Neutrophil (primary cell): ENCODE measurements around the gene TP73.
A peak's percentile ranks its signal among the peaks of the same experiment; 100 is the strongest.

Experiments used
- H3K27ac ChIP-seq: fragments of 200-600 bp; sonication (generic); 2 replicates; pipeline ENCODE4 v1.5.1; 2016; ENCODE audit warnings: mild to moderate bottlenecking, moderate library complexity
- H3K27me3 ChIP-seq: fragments of 200-600 bp; sonication (generic); 2 replicates; pipeline ENCODE4 v1.6.0; 2016; ENCODE audit warnings: mild to moderate bottlenecking
- H3K36me3 ChIP-seq: fragments of 200-600 bp; sonication (generic); 2 replicates; pipeline ENCODE4 v1.5.1; 2017
- H3K4me1 ChIP-seq, 2 experiments: fragments of 200-600 bp in 1 of 2; sonication (generic) in 1 of 2; 1 replicate in 1 of 2; 2 replicates in 1 of 2; pipeline versions ENCODE4 v1.5.1 to v1.6.1; 2013 to 2016; ENCODE audit warnings: low read depth in 1 of 2, low read length in 1 of 2, mild to moderate bottlenecking in 1 of 2, moderate library complexity in 1 of 2; ENCODE audit not compliant: control insufficient read depth in 1 of 2, insufficient read depth in 1 of 2
- H3K4me3 ChIP-seq, 2 experiments: fragments of 200-600 bp in 1 of 2; sonication (generic) in 1 of 2; 1 replicate in 1 of 2; 2 replicates in 1 of 2; pipeline ENCODE4 v1.5.1; 2013 to 2016; ENCODE audit warnings: low read depth in 1 of 2, low read length in 1 of 2, mild to moderate bottlenecking in 1 of 2, moderate library complexity in 1 of 2
- H3K9me3 ChIP-seq: fragments of 200-600 bp; sonication (generic); 2 replicates; pipeline ENCODE4 v1.5.1; 2016
- TF ChIP-seq, protein P1 (sequence below): fragments of 200-600 bp; sonication (generic); IDR thresholded peaks from 2 replicates; pipeline ENCODE4 v1.5.1; 2016; ENCODE audit warnings: antibody characterized with exemption

Gene TP73

DNA sequence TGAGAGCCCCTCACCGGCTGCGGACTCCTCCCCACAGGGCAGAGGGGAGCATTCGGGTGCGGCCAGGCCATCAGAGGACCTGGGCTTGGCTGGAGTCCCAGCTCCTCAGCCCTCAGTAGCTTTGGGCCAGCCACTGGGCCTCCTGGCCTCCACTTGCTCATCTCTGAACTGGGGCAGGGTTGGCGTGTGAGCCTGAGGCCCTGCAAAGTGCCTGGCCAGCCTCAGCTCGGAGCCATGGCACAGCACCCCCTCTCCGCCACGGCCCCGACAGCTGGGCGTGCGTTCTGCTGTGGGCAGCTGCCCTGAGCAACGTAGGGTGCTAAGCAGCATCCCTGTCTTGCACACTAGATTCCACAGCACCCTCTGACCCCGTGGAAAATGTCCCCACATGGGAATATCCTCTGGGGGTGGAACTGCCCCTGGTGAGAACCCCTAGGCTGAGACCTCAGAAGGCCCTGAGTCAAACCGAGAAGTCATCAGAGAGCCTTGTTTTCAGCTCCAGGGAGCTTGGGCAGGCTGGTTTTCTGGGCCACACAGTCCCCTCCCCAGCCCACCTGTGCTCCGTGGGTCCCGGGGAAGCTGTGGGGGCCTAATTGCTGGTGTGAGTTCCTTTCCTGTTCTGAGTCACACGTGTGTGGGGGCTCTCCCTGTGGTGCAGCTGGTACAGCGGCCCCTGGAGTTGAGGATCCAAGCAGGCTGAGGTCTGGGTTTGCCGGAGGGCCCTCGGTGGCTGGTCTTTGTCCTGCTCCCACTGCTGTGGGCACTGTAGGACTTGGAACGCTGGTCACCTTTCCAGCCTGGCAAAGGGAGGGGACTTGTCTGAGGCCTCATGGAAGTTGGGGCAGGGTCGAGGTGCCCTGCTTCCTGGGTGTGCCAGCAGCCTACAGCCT is 24.5 kb downstream of the TP73 start:
- TF ChIP-seq, protein P1, sequence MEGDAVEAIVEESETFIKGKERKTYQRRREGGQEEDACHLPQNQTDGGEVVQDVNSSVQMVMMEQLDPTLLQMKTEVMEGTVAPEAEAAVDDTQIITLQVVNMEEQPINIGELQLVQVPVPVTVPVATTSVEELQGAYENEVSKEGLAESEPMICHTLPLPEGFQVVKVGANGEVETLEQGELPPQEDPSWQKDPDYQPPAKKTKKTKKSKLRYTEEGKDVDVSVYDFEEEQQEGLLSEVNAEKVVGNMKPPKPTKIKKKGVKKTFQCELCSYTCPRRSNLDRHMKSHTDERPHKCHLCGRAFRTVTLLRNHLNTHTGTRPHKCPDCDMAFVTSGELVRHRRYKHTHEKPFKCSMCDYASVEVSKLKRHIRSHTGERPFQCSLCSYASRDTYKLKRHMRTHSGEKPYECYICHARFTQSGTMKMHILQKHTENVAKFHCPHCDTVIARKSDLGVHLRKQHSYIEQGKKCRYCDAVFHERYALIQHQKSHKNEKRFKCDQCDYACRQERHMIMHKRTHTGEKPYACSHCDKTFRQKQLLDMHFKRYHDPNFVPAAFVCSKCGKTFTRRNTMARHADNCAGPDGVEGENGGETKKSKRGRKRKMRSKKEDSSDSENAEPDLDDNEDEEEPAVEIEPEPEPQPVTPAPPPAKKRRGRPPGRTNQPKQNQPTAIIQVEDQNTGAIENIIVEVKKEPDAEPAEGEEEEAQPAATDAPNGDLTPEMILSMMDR = no peak
- Histone ChIP-seq H3K27ac (peak overlapping the region; percentile 95), H3K4me1 (peaks cover 65 to 72% of the 10 kb centered on the region in 2 experiments), H3K4me3 (peak overlapping the region; percentile 56 to 63), H3K36me3 (no peaks in the 10 kb centered on the region), H3K9me3 (no peaks in the 10 kb centered on the region), H3K27me3 (no peaks in the 10 kb centered on the region)

DNA sequence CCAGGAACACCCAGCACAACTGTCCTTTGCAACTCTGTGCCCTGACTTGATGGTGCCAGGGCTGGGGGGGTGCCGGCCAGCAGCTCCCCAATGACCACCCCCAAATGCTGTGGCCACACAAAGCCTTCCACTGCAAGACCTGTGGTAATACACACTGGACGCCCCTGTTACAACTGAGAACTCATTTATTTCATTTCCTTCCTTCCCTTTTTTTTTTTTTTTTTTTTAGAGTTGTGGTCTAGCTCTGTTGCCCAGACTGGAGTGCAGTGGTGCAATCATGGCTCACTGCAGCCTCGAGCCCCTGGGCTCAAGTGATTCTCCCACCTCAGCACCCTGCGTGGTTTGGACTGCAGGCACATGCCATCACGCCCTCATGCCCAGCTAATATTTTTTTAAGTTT is 25.2 kb downstream of the TP73 start:
- TF ChIP-seq, protein P1 = no peak
- peaks cover 63 to 69% of the 10 kb centered on the region in 2 experiments for H3K4me1 ChIP-seq
- H3K27ac ChIP-seq = peak overlapping the region; percentile 95
- no peaks in the 10 kb centered on the region for H3K27me3 ChIP-seq
- H3K36me3 ChIP-seq = no peaks in the 10 kb centered on the region
- H3K4me3 ChIP-seq = peak overlapping the region; percentile 56 to 63
- no peaks in the 10 kb centered on the region for H3K9me3 ChIP-seq

DNA sequence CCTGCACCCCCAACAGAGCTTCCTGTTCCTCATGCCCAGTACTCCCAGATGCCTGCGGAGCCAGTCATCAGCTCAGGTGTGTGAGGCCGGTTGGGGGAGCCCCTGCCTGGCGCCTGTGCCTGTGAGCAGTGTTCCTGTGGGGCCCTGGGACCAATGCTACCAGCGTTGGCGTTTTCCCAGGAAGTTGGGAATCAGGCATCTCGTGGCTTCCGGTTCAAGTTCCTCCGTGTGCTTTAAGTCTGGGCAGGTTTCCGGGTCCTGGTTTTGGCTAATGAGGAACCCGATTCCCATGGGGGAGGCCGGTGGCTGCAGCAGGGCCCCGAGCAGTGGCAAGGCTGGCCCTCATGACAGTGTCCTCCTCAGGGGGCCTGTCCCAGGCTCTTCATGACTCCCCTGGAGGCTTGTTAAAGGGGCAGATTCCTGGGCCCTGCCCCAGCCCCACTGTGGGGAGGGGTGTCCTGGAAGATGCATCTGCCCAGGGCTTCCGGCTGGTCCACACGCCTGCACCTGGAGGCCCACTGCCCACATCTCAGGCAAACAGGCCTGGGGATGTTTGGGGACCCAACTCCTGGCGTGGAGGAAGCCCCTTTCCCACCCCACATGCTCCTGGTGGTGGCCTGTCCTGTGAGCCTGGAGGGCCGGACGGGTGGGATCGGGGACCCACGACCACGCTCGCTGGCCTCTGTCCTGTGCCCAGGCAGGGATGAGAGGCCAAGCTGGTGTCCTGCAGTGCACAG is 26.2 kb downstream of the TP73 start:
- peak overlapping the region; percentile 95 for H3K27ac ChIP-seq
- H3K4me3 ChIP-seq = peak overlapping the region; percentile 56 to 63
- H3K27me3 ChIP-seq = no peaks in the 10 kb centered on the region
- no peaks in the 10 kb centered on the region for H3K9me3 ChIP-seq
- TF ChIP-seq, protein P1 = peak; percentile 13
- peaks cover 60 to 68% of the 10 kb centered on the region in 2 experiments for H3K4me1 ChIP-seq
- H3K36me3 ChIP-seq = no peaks in the 10 kb centered on the region

DNA sequence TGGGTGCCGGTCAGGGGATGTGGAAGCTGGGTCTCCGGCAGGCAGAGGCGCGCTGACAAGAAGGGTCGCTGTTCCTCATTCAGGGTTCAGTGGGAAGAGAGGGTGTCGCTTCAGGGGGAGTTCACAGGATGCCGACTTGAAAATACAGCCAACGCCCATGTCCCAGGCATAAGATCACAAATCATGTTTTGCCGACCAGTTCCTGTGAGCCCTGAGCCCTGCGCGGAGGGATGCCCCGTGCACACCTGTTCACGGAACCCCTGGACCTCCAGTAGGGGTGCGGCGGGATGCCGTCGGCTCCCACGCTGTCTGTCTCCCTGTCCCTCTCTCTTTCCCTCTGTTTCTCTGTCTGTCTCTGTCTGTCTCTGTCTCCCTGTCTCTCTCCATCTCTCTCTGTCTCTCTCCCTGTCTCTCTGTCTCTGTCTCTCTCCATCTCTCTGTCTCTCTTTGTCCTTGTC is 26.8 kb downstream of the TP73 start:
- Histone ChIP-seq H3K36me3 (no peaks in the 10 kb centered on the region), H3K27me3 (no peaks in the 10 kb centered on the region), H3K4me1 (peaks cover 64 to 67% of the 10 kb centered on the region in 2 experiments), H3K27ac (peak overlapping the region; percentile 95), H3K4me3 (peak overlapping the region in 1 of 2 experiments; percentile 63), H3K9me3 (no peaks in the 10 kb centered on the region)
- TF ChIP-seq, protein P1 = no peak

DNA sequence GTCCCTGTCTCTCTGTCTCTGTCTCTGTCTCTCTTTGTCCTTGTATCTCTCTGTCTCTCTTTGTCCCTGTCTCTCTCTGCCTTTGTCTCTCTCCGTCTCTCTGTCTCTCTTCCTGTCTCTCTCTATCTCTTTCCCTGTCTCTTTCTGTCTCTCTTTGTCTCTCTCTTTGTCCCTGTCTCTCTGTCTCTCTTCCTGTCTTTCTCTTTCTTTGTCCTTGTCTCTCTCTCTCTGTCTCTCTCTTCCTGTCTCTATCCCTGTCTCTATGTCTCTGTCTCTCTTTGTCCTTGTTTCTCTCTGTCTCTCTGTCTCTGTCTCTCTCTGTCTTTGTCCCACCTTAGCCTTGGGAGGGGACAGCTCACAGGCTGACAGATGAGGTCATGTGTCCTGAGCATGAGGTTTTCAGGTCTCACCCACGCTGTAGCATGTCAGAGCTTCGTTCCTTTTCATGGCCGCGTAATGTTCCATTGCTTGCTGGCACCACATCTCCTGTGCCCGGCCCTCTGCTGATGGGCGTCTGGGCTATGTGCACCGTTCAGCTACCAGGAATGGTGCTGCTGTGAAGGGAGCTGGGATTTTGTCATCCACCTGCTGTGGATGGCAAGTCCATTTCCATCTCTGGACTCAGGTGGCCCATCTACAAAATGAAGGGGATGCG is 27.6 kb downstream of the TP73 start:
- Histone ChIP-seq H3K27me3 (no peaks in the 10 kb centered on the region), H3K9me3 (no peaks in the 10 kb centered on the region), H3K27ac (peak overlapping the region; percentile 20), H3K36me3 (no peaks in the 10 kb centered on the region), H3K4me1 (peaks cover 60 to 64% of the 10 kb centered on the region in 2 experiments), H3K4me3 (no peak overlapping the region)
- TF ChIP-seq, protein P1 = no peak
